ENCODE measurements around the gene NCBP2.

DNA sequence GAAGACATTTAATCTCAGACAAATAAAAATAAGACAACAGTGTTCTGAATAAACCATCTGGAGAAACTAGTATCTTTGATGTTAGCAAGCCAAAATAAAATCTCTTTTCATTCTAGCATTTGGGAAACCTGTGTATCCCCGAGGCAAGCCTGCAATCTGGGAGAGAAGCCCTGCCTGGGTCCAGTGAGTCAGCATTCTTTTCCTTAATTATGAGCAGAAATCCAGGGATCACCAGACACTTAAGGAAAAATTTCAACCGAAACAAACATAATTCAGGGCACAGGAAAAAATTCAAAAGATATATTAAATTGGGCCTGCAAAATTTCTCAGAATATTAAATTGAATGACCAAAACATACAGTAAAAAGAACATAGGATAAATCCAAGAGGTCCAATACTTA, 4.2 kb downstream of the NCBP2 start:
- no peak for TF ChIP-seq EP300 (IDR thresholded peaks at IDR 0.05; ENCODE audit: borderline replicate concordance)
- no peak for TF ChIP-seq FOXM1 (IDR thresholded peaks at IDR 0.05; ENCODE audit: borderline replicate concordance, low read depth)
- TF ChIP-seq CEBPB (IDR thresholded peaks at IDR 0.05), result no peak
- TF ChIP-seq TEAD4 (IDR thresholded peaks at IDR 0.05), result no peak
- TF ChIP-seq, protein P1, sequence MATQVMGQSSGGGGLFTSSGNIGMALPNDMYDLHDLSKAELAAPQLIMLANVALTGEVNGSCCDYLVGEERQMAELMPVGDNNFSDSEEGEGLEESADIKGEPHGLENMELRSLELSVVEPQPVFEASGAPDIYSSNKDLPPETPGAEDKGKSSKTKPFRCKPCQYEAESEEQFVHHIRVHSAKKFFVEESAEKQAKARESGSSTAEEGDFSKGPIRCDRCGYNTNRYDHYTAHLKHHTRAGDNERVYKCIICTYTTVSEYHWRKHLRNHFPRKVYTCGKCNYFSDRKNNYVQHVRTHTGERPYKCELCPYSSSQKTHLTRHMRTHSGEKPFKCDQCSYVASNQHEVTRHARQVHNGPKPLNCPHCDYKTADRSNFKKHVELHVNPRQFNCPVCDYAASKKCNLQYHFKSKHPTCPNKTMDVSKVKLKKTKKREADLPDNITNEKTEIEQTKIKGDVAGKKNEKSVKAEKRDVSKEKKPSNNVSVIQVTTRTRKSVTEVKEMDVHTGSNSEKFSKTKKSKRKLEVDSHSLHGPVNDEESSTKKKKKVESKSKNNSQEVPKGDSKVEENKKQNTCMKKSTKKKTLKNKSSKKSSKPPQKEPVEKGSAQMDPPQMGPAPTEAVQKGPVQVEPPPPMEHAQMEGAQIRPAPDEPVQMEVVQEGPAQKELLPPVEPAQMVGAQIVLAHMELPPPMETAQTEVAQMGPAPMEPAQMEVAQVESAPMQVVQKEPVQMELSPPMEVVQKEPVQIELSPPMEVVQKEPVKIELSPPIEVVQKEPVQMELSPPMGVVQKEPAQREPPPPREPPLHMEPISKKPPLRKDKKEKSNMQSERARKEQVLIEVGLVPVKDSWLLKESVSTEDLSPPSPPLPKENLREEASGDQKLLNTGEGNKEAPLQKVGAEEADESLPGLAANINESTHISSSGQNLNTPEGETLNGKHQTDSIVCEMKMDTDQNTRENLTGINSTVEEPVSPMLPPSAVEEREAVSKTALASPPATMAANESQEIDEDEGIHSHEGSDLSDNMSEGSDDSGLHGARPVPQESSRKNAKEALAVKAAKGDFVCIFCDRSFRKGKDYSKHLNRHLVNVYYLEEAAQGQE (IDR thresholded peaks at IDR 0.05; ENCODE audit: low read depth), result no peak
